ENCODE results near the gene CRAMP1.
A peak's percentile ranks its signal among the peaks of the same experiment; 100 is the strongest.
"Not testable (repeated sequence)": the region's sequence is repeated elsewhere in the genome, so short reads cannot be mapped to it uniquely, and the experiment has no call there.

Gene CRAMP1

GRCh38 chr16:1690810-1691209 is 78.7 kb downstream of the CRAMP1 start:
- no peak for DNase-seq

GRCh38 chr16:1691276-1691675 is 79.1 kb downstream of the CRAMP1 start:
- DNase-seq, result no peak

GRCh38 chr16:1691956-1692355 is 79.8 kb downstream of the CRAMP1 start:
- no peak for DNase-seq

GRCh38 chr16:1696863-1697262 is 84.7 kb downstream of the CRAMP1 start:
- DNase-seq, result no peak

- no peak for DNase-seq
These were observed 86.5 kb downstream of the CRAMP1 start for GRCh38 chr16:1698680-1699079.

- no peak for DNase-seq
These were observed 88.1 kb downstream of the CRAMP1 start for GRCh38 chr16:1700246-1700645.

- DNase-seq, result no peak
These were observed 89.2 kb downstream of the CRAMP1 start for GRCh38 chr16:1701216-1701878.

GRCh38 chr16:1705324-1705687 is 93.1 kb downstream of the CRAMP1 start:
- DNase-seq, result not testable (repeated sequence)

GRCh38 chr16:1705688-1706385 is 93.7 kb downstream of the CRAMP1 start, which contains the start of gene MAPK8IP3:
TSS of gene MAPK8IP3 (plus strand) at chr16:1706195. CDS start at chr16:1706340, 145 bp downstream.
- peak; percentile 64 to 93 for DNase-seq

GRCh38 chr16:1706386-1707192 is 94.4 kb downstream of the CRAMP1 start:
- DNase-seq, result no peak

- DNase-seq, result no peak
These were observed 95.1 kb downstream of the CRAMP1 start for GRCh38 chr16:1707193-1707790.

GRCh38 chr16:1708083-1708767 is 96.1 kb downstream of the CRAMP1 start:
- no peak for DNase-seq

- no peak for DNase-seq
These were observed 96.6 kb downstream of the CRAMP1 start for GRCh38 chr16:1708768-1709180.

GRCh38 chr16:1709356-1709755 is 97.2 kb downstream of the CRAMP1 start:
- no peak for DNase-seq

GRCh38 chr16:1710811-1711507 is 98.8 kb downstream of the CRAMP1 start:
- no peak for DNase-seq

GRCh38 chr16:1712791-1713261 is 100.7 kb downstream of the CRAMP1 start:
- DNase-seq, result peak in 1 of 2 donors; percentile 77

- no peak for DNase-seq
These were observed 101.2 kb downstream of the CRAMP1 start for GRCh38 chr16:1713331-1713730.

- no peak for DNase-seq
These were observed 101.8 kb downstream of the CRAMP1 start for GRCh38 chr16:1713933-1714332.

- no peak for DNase-seq
These were observed 103.1 kb downstream of the CRAMP1 start for GRCh38 chr16:1715220-1715619.

- DNase-seq, result not testable (repeated sequence)
These were observed 106.1 kb downstream of the CRAMP1 start for GRCh38 chr16:1718236-1718635.

GRCh38 chr16:1719559-1720229 is 107.5 kb downstream of the CRAMP1 start:
- not testable (repeated sequence) for DNase-seq
